Tibial artery (tissue), 4 donors: Measurements from ENCODE around the gene FRS3.

ENCODE experiments used
- DNase-seq, 2 donors: peaks; one replicate each; pipeline ENCODE4 v3.0.0-alpha.2; 2019
- H3K27ac ChIP-seq, 2 donors: fragments of 200-600 bp; sonication (generic) in 1 of 2; 1 replicate in 1 of 2; 2 replicates in 1 of 2; pipeline ENCODE4 v1.5.1; 2018 to 2019; ENCODE audit warnings: mild to moderate bottlenecking in 1 of 2
- H3K27me3 ChIP-seq, 2 donors: fragments of 200-600 bp; sonication (generic) in 1 of 2; one replicate each; pipeline versions ENCODE4 v1.5.1 to v1.6.0; 2016 to 2019
- H3K36me3 ChIP-seq, 3 donors: fragments of 200-600 bp; sonication (generic) in 2 of 3; one replicate each; pipeline ENCODE4 v1.5.1; 2016 to 2019; ENCODE audit warnings: mild to moderate bottlenecking in 2 of 3
- H3K4me1 ChIP-seq, 4 donors: fragments of 200-600 bp; sonication (generic) in 2 of 4; 1 replicate in 3 of 4; 2 replicates in 1 of 4; pipeline ENCODE4 v1.5.1; 2016 to 2019
- H3K4me3 ChIP-seq, 2 donors: fragments of 200-600 bp; sonication (generic) in 1 of 2; 1 replicate in 1 of 2; 2 replicates in 1 of 2; pipeline ENCODE4 v1.5.1; 2018 to 2019; ENCODE audit warnings: mild to moderate bottlenecking in 2 of 2
- H3K9me3 ChIP-seq, 3 donors: fragments of 200-600 bp; sonication (generic) in 1 of 3; one replicate each; pipeline ENCODE4 v1.5.1; 2016 to 2019
- CTCF ChIP-seq, 2 experiments: fragments of 200-600 bp in 1 of 2; fragments of 450-650 bp in 1 of 2; IDR thresholded peaks; one replicate each; pipeline ENCODE4 v1.5.1; 2017 to 2019; ENCODE audit warnings: antibody characterized with exemption in 2 of 2, mild to moderate bottlenecking in 1 of 2, moderate library complexity in 1 of 2
- intact Hi-C: fragments of 100-400 bp; cut with DNase I; formaldehyde crosslinking; loops from one replicate; pipeline ENCODE4 v1.15.0; 2023; ENCODE audit warnings: low total_unique reads

Gene FRS3

GRCh38 chr6:41733707-41734665 lies 45.7 kb downstream of the FRS3 start:
- H3K4me1 ChIP-seq = peaks cover 6 to 48% (median 17%) of the 10 kb centered on the region in 4 donors
- DNase-seq = peak; percentile 61 to 84

GRCh38 chr6:41733360-41733706 lies 46.4 kb downstream of the FRS3 start:
- Histone ChIP-seq H3K9me3 (no peaks in the 10 kb centered on the region), H3K27ac (peak overlapping the region; percentile 94), H3K4me3 (peak overlapping the region; percentile 81 to 85), H3K36me3 (no peaks in the 10 kb centered on the region), H3K4me1 (peaks cover 6 to 55% (median 17%) of the 10 kb centered on the region in 4 donors), H3K27me3 (no peaks in the 10 kb centered on the region)
- intact Hi-C loops = no loop called here
- TF ChIP-seq CTCF (IDR thresholded peaks at IDR 0.05) = no peak
- DNase-seq = no peak

More at GRCh38 chr6:41733707-41734665, 45.7 kb downstream of the FRS3 start:
- H3K36me3 ChIP-seq = no peaks in the 10 kb centered on the region
- H3K4me3 ChIP-seq = peak overlapping the region; percentile 81 to 85
- H3K9me3 ChIP-seq = no peaks in the 10 kb centered on the region
- intact Hi-C loops = loop anchor here (2.0 kb wide), 1 partner anchor 27 kb away; no protein-coding TSS in a partner anchor
- no peaks in the 10 kb centered on the region for H3K27me3 ChIP-seq
- H3K27ac ChIP-seq = peak overlapping the region; percentile 94
- TF ChIP-seq CTCF (IDR thresholded peaks at IDR 0.05) = no peak

GRCh38 chr6:41732591-41733359 lies 46.9 kb downstream of the FRS3 start:
- intact Hi-C loops = no loop called here

GRCh38 chr6:41732149-41732548 lies 47.6 kb downstream of the FRS3 start:
- H3K27ac ChIP-seq = no peak overlapping the region
- TF ChIP-seq CTCF (IDR thresholded peaks at IDR 0.05) = no peak

More at GRCh38 chr6:41732591-41733359, 46.9 kb downstream of the FRS3 start:
- Histone ChIP-seq H3K4me1 (peaks cover 6 to 61% (median 17%) of the 10 kb centered on the region in 4 donors), H3K27ac (peak overlapping the region; percentile 94), H3K27me3 (no peaks in the 10 kb centered on the region), H3K9me3 (no peaks in the 10 kb centered on the region), H3K36me3 (no peaks in the 10 kb centered on the region), H3K4me3 (peak overlapping the region; percentile 81 to 85)
- DNase-seq = no peak
- no peak for TF ChIP-seq CTCF (IDR thresholded peaks at IDR 0.05)

GRCh38 chr6:41731561-41732086 lies 48.1 kb downstream of the FRS3 start:
- intact Hi-C loops = no loop called here
- peaks cover 6 to 65% (median 17%) of the 10 kb centered on the region in 4 donors for H3K4me1 ChIP-seq
- no peak for TF ChIP-seq CTCF (IDR thresholded peaks at IDR 0.05)

More at GRCh38 chr6:41732149-41732548, 47.6 kb downstream of the FRS3 start:
- Histone ChIP-seq H3K36me3 (no peaks in the 10 kb centered on the region), H3K27me3 (no peaks in the 10 kb centered on the region), H3K9me3 (no peaks in the 10 kb centered on the region), H3K4me1 (peaks cover 6 to 65% (median 17%) of the 10 kb centered on the region in 4 donors), H3K4me3 (no peak overlapping the region)
- intact Hi-C loops = no loop called here
- no peak for DNase-seq

More at GRCh38 chr6:41731561-41732086, 48.1 kb downstream of the FRS3 start:
- H3K27me3 ChIP-seq = no peaks in the 10 kb centered on the region
- no peaks in the 10 kb centered on the region for H3K36me3 ChIP-seq
- no peak for DNase-seq
- no peak overlapping the region for H3K27ac ChIP-seq
- H3K4me3 ChIP-seq = no peak overlapping the region
- no peaks in the 10 kb centered on the region for H3K9me3 ChIP-seq
